NCI-H226 (cell line): ENCODE data around the gene AGAP2.
A peak's percentile ranks its signal among the peaks of the same experiment; 100 is the strongest.

Source experiments
- DNase-seq: peaks from one replicate; pipeline ENCODE4 v3.0.0-alpha.2; 2015

The AGAP2 gene

GRCh38 chr12:57766464-57767304 is 28.1 kb upstream of the AGAP2 start, which contains the start of gene CYP27B1:
Gene CYP27B1 (minus strand): TSS chr12:57767078. CDS start chr12:57767041, 37 bp downstream.
- peak; percentile 44 for DNase-seq

GRCh38 chr12:57765698-57766463 is 27.3 kb upstream of the AGAP2 start:
- no peak for DNase-seq

DNA sequence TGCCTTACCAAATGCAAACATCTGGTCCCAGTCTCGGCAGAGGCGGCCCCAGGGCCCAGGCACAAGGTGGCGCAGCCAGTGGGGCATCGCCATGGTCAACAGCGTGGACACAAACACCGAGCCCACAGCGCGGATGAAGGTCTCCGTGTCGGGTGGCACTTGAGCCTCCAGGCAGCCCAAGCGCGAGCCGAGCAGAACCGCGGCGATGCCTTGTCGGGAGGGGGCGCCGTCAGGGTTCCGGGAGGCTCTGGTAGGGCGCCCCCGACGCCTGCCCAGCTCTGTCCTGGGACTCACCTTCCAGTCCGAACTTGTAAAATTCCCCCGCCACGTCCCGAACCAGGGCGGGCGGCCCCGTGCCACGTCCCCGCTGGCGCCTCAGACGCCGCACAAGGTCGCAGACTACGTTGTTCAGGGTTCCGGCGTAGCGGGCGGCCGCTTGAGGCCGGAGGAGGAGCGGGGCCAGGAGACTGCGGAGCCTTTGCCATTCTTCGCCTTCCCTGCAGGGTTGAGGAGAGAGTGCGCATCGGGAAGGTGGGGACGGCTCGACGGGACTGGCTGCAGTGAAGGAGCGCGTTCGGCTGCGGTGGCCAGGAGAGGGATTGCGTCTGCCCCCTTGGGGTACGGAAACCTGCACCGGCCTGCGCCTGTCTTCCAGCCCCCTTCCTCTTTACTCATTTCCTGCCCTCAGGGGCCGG is 26.6 kb upstream of the AGAP2 start:
- no peak for DNase-seq

GRCh38 chr12:57764662-57765002 is 26.1 kb upstream of the AGAP2 start:
- DNase-seq: no peak

DNA sequence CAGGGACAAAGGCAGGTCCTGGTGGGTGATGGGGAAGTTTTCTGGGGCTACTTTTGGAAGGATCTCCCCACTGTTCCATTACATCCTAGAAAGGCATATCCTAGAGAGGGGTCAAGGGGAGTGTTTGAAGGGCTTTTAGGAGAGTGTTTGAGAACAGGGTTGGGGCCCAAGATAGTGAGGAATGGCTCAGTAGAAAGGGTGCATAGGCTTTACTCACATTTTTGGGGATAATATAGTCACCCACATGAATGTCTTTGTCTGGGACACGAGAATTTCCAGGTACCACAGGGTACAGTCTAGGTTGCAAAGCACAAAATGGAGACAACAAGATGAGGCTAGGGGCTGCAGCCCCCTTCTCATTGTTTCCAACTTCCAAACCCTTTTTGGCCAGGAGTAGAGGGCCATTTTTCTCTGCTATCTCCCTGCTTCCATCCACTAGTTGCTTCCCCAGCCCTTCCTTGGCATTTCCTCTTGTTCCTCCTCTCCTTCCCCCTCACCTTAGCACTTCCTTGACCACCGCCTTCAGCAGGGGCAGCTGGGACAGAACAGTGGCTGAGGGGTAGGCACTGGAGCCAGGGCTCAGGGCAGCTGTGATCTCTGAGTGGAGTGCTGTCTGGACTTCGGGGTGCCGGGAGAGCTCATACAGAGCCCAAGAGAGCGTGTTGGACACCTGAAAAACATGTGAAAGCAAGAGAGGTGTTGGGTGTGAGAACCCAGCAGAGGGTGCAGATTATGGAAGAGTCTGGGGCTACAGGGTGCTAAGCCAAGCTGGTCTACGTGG is 25.5 kb upstream of the AGAP2 start:
- DNase-seq: no peak

DNA sequence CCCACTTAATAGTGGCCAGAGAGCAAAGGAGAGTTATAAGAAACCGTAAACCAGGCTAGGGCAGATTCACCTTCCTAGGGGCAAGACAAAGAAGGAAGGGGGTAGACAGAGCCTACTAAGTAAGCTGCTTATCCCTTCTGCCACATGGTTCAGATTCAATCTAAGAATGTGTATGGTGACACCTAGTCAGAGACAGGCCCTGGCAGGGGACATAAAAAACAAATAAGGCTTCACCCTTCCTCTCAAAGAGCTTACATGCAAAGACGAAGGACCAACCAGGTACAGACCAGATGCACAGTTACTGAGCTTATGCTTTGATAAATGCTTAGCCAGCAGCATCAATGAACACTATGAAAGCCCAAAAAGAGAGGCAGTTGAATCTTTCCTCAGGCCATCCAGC is 23.9 kb upstream of the AGAP2 start:
- DNase-seq: no peak

- DNase-seq: no peak
Observed at GRCh38 chr12:57761391-57761998, 23.0 kb upstream of the AGAP2 start.

DNA sequence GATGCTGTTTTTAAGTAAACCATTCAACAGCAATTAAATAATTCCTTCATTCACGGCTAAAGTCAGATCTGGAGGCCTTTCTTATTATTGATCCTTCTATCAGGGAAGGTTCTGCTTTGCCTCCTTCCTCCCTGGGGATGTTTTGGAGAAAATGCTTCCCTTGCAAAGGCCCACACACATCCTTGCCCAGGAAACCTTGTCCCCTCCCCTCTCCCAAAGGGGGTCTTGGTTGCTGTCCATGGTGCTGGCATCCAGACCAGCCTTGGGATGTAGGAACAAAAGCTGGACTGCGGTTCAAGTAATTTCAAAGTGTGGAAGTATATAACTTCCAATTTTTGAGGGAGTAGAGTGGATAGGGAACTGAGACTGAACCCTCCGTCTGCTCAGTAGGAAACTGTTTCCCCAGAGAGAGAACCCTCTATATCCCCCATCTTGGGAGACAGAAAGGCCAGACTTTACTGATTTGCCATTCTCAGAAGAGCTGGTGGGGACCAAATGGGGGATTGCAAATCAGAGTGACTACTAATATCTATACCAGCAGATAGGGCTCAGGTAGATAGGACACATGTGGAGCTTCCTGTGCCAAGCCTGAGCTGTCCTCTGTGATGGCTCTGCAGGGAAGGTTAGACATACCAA is 21.9 kb upstream of the AGAP2 start:
- DNase-seq: no peak

- no peak for DNase-seq
Observed at GRCh38 chr12:57759360-57759980, 20.9 kb upstream of the AGAP2 start.

GRCh38 chr12:57758552-57759359 is 20.2 kb upstream of the AGAP2 start:
- DNase-seq: no peak

DNA sequence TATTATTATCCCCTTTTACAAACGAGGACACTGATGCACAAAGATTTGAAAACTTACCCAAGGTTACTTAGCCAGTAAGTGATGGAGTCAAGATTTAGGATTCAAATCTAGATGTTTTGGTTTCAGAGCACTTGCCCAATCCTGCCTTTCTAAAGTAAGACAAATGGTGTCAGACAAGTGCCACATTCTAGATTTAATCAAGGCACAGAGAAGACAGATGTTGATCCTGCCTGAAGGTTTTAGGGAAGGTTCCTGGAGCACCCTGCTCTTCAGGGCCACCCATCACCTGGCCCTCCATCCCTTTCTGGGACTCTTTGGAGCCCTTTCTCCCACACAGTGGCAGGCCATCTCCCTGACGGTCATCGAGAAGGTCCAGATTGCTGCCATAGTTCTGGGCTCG is 19.2 kb upstream of the AGAP2 start:
- DNase-seq: no peak

- DNase-seq: no peak
Observed at GRCh38 chr12:57756406-57757341, 18.1 kb upstream of the AGAP2 start.

DNA sequence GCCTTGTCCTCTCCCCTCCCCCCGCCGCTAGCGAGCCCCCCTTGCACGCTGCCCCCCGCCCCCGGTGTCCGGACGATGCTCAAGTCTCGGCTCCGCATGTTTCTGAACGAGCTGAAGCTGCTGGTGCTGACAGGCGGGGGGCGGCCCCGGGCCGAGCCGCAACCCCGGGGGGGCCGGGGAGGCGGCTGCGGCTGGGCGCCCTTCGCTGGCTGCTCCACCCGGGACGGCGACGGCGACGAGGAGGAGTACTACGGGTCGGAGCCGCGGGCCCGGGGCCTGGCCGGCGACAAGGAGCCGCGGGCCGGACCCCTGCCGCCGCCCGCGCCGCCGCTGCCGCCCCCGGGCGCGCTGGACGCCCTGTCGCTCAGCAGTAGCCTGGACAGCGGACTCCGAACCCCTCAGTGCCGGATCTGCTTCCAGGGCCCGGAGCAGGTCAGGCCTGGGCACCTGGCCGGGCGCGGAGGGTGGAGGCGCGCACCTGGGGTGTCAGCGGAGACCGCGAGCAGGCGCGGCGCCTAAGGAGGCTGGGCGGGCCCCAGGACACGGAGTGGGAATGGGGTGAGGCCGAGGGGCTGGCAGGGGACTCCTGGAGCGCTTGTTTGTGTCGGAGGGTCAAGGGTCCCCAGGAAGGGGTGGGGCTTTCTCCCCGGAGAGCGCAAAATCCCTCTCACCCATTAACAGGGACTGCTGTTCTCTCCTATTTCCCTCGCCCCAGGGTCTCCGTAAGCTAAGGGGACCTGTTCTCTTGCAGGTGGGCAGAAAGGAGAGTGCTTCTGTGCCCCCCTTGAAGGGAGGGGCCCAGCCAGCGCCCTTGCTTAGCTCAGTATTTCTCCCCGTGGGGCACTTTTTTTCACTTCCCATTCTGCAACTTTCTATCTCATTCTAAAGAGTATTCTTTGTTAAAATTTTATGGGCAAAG is 17.2 kb upstream of the AGAP2 start:
- DNase-seq: no peak

GRCh38 chr12:57755194-57755453 is 16.6 kb upstream of the AGAP2 start:
- no peak for DNase-seq

- DNase-seq: peak; percentile 49
Observed at GRCh38 chr12:57754411-57755193, 16.1 kb upstream of the AGAP2 start, which contains the start of gene MARCHF9. Gene MARCHF9 (plus strand): TSS chr12:57755103. CDS start chr12:57755529, 426 bp downstream.

- DNase-seq: no peak
Observed at GRCh38 chr12:57753756-57754337, 15.3 kb upstream of the AGAP2 start.

GRCh38 chr12:57752668-57753000 is 14.1 kb upstream of the AGAP2 start:
- no peak for DNase-seq
